Measurements from ENCODE around the gene NTRK1.

Gene NTRK1

DNA sequence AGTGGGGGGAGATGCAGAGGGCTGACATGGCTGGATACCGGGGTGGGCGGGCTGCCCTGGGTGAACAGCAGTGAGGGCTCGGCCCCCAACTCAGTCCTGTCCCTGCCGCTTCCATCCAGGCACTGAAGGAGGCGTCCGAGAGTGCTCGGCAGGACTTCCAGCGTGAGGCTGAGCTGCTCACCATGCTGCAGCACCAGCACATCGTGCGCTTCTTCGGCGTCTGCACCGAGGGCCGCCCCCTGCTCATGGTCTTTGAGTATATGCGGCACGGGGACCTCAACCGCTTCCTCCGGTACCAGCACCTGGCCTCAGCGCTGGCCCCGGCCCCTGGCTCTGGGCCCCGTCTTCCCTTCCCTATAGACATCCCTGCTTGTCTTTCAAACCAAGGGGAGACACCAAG is 15.6 kb downstream of the NTRK1 start:
- Mint-ChIP-seq H3K27me3 (peaks cover 81% of the 10 kb centered on the region), H3K36me3 (no peaks in the 10 kb centered on the region), H3K27ac (no peak overlapping the region), H3K9me3 (no peaks in the 10 kb centered on the region), H3K4me3 (no peak overlapping the region), H3K4me1 (no peaks in the 10 kb centered on the region)
- ATAC-seq: no peak

DNA sequence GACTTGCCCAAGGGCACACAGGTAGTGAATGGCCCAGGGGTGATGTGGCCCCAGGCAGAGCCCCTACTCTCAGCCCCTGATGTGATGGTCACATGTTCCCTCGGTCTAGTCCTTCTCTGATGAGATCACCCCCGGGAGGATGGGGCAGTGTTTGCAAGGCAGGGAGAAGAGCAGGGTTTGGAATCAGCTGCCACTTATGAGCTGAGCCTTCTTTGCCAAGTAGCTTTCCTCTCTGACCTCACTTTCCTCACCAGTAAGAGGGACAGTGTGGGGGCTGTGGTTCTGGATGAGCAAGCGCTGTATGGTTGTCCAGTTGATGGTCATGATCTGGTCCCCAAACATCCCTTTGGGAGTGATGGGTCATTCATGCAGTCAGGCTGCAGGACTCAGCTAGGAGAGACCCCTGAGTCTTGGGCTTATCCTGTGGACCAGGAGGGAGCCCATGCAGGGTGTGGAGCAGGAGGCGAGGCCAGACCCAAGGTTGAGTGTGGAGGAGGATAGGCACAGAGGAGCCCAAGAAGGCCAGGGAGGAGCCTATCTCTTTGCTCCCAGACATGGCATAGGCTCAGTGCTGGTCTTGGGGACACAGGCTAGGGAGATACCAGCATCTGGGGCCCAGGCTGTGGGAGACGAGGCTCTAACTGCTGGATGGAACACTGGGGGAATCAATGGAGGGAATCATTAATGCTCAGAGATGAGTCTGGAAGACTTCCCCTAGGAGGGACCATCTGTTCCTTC is 16.9 kb downstream of the NTRK1 start:
- Mint-ChIP-seq H3K4me1 (no peaks in the 10 kb centered on the region), H3K27me3 (peaks cover 85% of the 10 kb centered on the region), H3K27ac (no peak overlapping the region), H3K9me3 (no peaks in the 10 kb centered on the region), H3K36me3 (no peaks in the 10 kb centered on the region), H3K4me3 (no peak overlapping the region)
- peak; percentile 22 for ATAC-seq

DNA sequence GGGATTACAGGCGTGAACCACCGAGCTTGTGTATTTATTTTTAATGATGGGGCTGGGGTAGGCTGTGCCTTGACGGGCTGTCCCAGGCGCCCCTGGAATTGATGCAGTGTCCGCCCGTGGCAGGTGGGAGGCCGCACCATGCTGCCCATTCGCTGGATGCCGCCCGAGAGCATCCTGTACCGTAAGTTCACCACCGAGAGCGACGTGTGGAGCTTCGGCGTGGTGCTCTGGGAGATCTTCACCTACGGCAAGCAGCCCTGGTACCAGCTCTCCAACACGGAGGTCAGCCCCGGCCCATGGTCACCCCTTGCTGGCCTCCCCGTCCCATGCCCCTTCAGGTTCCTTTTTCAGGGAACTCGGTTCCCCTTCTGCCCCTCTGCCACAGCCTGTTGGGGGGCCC is 19.2 kb downstream of the NTRK1 start:
- Mint-ChIP-seq H3K27ac (no peak overlapping the region), H3K9me3 (no peaks in the 10 kb centered on the region), H3K4me3 (no peak overlapping the region), H3K27me3 (peaks cover 89% of the 10 kb centered on the region), H3K36me3 (no peaks in the 10 kb centered on the region), H3K4me1 (no peaks in the 10 kb centered on the region)
- ATAC-seq: no peak

DNA sequence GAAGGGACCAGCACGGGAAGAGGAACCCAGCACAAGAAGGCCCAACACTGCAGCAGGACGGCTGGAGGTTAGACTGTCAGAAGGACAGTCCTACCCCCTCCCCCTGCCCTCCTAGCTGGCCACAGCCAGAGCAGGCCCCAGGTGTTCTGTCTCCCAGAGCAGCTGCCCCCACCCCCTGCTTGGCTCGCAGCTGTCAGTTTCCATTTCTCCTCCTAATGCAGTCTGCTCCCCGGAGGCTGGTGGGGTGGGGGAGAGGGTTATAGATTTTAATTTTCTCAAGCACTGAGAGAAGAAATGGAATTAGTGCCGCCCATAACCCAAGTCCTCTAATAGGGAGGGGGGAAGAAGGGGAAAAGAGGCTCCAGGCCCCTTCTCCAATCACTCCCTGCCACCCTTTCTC is 19.8 kb downstream of the NTRK1 start:
- Mint-ChIP-seq H3K36me3 (no peaks in the 10 kb centered on the region), H3K27ac (no peak overlapping the region), H3K9me3 (no peaks in the 10 kb centered on the region), H3K4me3 (no peak overlapping the region), H3K27me3 (peaks cover 87% of the 10 kb centered on the region), H3K4me1 (no peaks in the 10 kb centered on the region)
- ATAC-seq: no peak

DNA sequence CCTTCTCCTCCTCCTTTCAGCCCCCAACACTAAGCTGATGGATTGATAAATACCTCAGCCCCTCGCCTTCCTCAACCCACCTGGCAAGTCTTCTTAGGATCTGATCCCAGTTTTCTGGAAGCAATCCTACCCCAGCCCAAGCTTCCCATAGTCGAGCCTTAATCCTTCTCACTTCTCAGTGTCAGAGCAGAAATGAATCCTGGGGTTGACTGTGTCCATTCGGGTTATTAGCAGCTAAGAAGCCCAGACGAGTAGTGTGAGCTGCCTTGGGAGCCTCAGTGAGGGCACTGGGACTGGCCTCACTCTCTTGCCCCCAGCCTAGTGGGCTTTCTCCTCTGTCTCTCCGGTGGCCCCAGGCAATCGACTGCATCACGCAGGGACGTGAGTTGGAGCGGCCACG is 20.4 kb downstream of the NTRK1 start:
- no peak for ATAC-seq
- Mint-ChIP-seq H3K4me1 (no peaks in the 10 kb centered on the region), H3K9me3 (no peaks in the 10 kb centered on the region), H3K4me3 (no peak overlapping the region), H3K27ac (no peak overlapping the region), H3K36me3 (no peaks in the 10 kb centered on the region), H3K27me3 (peaks cover 91% of the 10 kb centered on the region)

DNA sequence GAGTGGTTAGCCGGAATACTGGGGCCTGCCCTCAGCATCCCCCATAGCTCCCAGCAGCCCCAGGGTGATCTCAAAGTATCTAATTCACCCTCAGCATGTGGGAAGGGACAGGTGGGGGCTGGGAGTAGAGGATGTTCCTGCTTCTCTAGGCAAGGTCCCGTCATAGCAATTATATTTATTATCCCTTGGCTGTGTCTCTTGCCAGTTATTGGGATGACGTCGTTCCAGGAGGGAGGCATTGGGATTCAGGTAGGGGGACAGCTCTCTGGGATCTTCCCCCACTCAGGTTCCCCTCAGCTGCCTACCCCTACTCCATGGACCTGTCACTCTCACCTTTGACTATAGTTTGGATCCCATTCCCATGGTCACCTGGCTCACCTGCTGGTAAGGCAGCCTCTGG is 21.0 kb downstream of the NTRK1 start:
- Mint-ChIP-seq H3K27ac (no peak overlapping the region), H3K36me3 (no peaks in the 10 kb centered on the region), H3K4me1 (no peaks in the 10 kb centered on the region), H3K27me3 (peaks cover 91% of the 10 kb centered on the region), H3K9me3 (no peaks in the 10 kb centered on the region), H3K4me3 (no peak overlapping the region)
- ATAC-seq: no peak

DNA sequence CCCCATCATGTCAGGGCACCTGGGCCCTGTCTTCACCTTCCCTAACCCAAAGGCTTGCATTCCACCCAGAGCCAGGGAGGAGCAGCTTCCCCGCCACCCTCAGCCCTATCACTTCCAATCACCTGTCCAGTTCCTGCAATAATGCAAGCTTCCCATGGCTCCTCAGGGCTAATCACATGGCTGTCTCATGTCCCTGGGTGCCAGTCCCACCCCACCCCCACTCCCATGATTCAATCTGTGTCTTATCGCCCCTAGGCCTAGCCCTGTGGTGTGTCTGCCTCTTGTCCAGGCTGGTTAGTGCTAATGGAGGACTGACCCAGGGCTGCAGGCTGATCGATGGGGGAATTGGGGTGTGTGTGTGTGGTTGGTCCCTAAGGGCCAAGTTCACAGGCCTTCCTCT is 21.9 kb downstream of the NTRK1 start:
- H3K4me1 Mint-ChIP-seq: no peaks in the 10 kb centered on the region
- no peak for ATAC-seq
- H3K27me3 Mint-ChIP-seq: peaks cover 94% of the 10 kb centered on the region
- no peaks in the 10 kb centered on the region for H3K36me3 Mint-ChIP-seq
- H3K27ac Mint-ChIP-seq: no peak overlapping the region
- no peak overlapping the region for H3K4me3 Mint-ChIP-seq
- no peaks in the 10 kb centered on the region for H3K9me3 Mint-ChIP-seq

DNA sequence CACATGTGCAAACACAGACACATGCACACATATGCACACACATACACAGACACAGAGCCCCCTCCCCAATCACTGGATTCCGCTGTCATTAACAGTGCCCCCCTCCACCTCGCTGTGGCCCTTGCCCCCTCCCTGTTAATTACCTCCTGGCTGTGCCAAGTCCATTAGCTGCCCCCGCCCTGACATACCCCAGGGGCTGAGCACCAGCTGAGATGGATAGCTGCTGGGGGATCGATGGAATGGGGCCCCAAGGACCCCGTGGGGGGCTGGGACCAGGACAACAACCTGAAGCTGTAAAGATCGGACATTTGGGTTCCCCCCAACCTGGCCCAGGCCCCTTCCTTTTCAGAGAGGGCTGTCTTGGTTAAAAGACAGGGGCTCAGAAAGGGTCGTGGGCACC is 23.3 kb downstream of the NTRK1 start:
- ATAC-seq: no peak
- Mint-ChIP-seq H3K4me1 (no peaks in the 10 kb centered on the region), H3K27me3 (peaks cover 94% of the 10 kb centered on the region), H3K9me3 (no peaks in the 10 kb centered on the region), H3K36me3 (no peaks in the 10 kb centered on the region), H3K4me3 (no peak overlapping the region), H3K27ac (no peak overlapping the region)

DNA sequence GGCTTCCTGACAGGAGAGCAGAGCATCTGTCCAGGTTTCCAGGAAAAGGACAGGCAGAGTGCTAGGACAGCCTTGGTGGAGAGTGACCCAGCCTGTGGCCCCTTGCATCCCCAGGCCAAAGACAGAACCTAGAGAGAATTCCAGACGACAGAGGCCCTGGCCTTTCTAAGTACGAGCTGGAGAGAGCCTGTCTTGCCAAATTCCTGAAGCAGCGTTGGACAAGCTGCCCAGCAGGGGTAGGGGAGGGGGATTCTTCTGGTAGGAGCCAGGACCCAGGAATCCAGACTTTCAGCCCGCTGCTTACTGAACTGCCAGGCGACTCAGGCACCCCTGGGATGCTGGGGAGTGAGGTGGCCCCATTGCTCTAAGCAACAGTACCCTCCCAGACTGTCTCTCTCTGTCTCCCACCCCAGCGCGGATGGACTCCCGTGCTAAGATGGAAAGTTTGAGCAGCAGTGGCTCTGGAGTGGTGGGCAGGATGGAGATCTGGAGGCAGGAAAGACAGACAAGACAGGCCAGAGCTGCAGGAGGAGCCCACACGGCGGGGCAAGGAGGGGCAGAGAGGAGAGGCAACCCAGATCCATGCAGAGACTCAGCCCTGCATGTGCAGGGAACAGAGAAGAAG is 24.0 kb downstream of the NTRK1 start:
- Mint-ChIP-seq H3K36me3 (no peaks in the 10 kb centered on the region), H3K27me3 (peaks cover 95% of the 10 kb centered on the region), H3K9me3 (no peaks in the 10 kb centered on the region), H3K4me3 (no peak overlapping the region), H3K27ac (no peak overlapping the region), H3K4me1 (no peaks in the 10 kb centered on the region)
- ATAC-seq: no peak

DNA sequence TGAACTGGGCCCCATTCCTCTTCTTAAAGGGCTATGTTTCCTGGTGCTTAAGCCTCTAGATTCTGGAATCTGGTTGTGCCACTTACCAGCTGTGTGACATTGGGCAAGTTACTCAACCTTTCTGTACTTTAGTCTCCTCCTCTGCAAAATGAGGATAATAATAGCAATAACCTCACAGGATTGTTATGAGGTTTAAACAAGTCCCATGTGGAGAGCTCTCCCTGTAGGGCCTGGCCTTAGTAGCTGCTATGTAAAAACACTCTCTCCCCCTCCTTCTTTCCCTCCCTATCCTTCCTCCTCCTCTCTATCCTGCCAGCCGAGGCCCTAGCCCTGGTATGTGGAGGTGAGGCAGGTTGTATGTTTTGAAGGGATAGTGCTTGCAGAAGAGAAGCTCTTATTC is 24.6 kb downstream of the NTRK1 start:
- no peak for ATAC-seq
- Mint-ChIP-seq H3K4me1 (peaks cover 4% of the 10 kb centered on the region), H3K36me3 (no peaks in the 10 kb centered on the region), H3K9me3 (no peaks in the 10 kb centered on the region), H3K27me3 (peaks cover 95% of the 10 kb centered on the region), H3K4me3 (no peak overlapping the region), H3K27ac (no peak overlapping the region)

DNA sequence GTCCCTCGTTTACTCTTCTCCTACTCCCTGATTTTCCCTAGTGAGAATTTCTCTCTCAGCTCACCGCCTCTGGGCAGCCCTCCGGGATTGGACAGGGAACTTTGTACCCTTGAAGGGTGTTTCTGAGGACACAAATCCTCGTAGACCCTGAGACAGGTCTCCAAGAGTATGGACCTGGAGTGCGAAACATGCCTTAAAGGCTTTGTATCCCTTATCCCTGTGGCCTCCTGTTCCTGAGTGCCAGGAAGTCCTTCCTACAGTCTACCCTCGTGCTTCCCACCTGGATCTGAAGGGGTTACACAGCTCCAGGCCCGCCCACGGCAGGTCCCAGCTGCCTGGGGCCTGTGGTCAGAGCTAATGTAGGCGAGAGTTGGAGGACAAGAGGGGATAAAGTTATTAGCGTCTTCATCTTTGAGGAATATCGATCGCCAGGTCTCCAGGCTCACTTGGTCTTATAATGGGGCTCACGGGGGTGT is 25.3 kb downstream of the NTRK1 start:
- no peak overlapping the region for H3K4me3 Mint-ChIP-seq
- peaks cover 95% of the 10 kb centered on the region for H3K27me3 Mint-ChIP-seq
- ATAC-seq: no peak
- H3K36me3 Mint-ChIP-seq: no peaks in the 10 kb centered on the region
- no peak overlapping the region for H3K27ac Mint-ChIP-seq
- no peaks in the 10 kb centered on the region for H3K9me3 Mint-ChIP-seq
- peaks cover 6% of the 10 kb centered on the region for H3K4me1 Mint-ChIP-seq

DNA sequence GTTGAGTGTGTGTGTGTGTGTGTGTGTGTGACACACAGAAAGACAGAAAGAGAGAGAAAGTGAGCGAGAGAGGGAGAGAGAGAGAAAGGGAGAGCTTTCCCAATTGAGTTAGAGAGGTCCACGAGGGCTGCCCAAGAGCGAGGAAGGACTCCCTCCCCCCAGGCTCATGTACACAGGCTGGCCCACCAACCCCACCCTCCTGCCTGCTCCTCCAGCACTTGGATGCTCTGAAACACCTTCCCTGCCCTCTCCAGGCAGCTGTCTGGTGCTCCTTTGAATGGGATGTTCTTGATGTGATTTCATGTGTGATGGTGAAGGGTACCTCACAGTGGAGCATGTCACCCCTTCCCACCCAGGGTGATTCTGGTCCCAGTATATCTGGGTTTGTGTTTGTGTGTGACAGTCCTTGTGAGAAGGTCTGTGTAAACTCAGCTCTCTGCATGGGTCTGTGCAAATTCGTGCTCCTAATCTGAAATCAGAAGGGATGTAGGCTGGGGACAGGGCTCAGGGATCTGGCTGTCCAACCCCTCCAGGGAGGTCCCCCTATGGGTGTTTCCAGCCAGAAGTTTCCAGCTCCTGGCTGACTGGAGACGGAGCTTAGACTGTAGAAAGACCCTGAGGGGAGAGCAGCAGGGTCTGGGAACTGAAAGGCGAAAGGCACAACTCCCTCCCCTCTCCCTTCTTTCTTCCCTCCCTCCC is 26.1 kb downstream of the NTRK1 start:
- Mint-ChIP-seq H3K27ac (no peak overlapping the region), H3K27me3 (peaks cover 95% of the 10 kb centered on the region)
- ATAC-seq: peak; percentile 13

DNA sequence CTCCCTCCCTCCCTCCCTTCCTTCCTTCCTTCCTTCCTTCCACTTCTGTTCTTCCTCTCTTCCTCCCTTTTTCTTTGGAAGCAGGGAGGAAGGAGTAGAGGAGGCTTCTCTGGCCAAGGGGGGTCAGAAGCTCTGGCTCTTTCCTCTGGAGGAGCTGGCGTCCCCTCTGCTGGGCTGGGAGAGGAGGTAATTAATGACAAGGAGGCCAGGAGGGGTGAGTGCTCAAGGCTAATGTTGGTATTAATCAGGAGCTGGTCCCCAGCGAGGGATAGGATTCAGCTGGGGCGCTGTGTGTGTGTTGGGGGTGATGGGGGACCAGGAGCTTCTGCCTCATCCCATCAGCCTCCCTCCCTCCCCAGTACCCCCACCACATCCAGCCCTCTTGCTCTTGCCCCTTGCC is 26.7 kb downstream of the NTRK1 start:
- Mint-ChIP-seq H3K27me3 (peaks cover 95% of the 10 kb centered on the region), H3K9me3 (no peaks in the 10 kb centered on the region), H3K36me3 (no peaks in the 10 kb centered on the region), H3K27ac (no peak overlapping the region), H3K4me1 (peaks cover 6% of the 10 kb centered on the region), H3K4me3 (no peak overlapping the region)
- ATAC-seq: no peak

More for the DNA sequence above, 26.1 kb downstream of the NTRK1 start:
- Mint-ChIP-seq H3K4me1 (peaks cover 6% of the 10 kb centered on the region), H3K4me3 (no peak overlapping the region), H3K36me3 (no peaks in the 10 kb centered on the region), H3K9me3 (no peaks in the 10 kb centered on the region)

DNA sequence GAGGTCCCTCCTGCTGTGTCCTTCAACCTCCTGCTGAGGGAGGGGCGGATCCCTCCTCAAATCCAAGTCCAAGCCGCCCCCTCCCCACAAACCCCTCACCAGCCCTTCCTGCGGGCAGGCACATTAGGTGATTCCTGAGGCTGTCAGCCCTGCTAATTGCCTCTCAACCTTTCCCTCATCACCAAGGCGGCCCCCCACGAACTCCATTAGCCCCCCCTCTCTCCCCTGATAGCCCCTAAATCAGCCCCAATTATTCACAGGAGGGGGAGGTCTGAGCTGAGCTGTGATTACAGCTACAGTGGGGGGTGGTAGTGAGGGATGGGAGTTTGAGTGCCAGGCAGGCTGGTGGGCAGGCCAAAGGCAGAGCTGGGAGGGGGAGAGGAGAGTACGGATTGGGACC is 27.1 kb downstream of the NTRK1 start:
- H3K9me3 Mint-ChIP-seq: no peaks in the 10 kb centered on the region
- H3K4me3 Mint-ChIP-seq: no peak overlapping the region
- peaks cover 95% of the 10 kb centered on the region for H3K27me3 Mint-ChIP-seq
- H3K36me3 Mint-ChIP-seq: no peaks in the 10 kb centered on the region
- H3K27ac Mint-ChIP-seq: no peak overlapping the region
- peaks cover 6% of the 10 kb centered on the region for H3K4me1 Mint-ChIP-seq
- no peak for ATAC-seq

DNA sequence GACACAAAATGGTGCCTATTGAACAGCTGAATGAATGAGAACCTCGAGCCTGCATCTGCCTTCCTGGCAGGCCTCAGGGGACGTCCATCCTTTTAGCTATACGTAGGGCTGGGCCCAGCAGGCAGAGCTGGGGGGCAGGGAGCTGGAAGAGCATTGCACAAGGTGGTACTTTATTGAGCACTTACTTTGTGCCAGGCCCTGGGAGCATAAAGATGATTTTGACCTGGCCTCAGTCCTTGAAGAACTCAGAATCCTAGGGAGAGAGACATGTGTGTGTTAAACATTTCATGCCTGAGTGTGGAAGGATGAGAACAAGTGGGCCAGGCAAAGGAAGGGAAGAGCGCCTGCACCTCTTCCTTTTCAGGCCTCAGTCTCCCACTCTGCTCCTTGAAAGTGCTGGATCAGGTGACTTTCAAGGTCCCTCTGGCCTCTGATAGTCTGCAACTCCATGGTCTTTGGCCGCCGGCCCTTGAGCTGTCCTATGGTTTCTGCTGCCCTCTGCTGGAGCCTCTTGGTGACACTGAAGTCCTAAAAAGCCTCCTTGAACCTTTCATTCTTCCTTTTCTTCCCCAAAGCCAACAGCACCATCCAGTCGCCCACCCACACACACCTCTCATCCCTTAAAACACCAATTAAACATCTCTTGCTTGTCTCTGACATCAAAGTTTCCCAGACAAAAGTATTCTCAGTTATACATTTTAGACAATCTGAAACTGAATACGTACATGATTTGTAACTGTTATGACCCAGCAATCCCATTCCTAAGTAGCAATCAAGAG is 29.3 kb downstream of the NTRK1 start:
- no peaks in the 10 kb centered on the region for H3K36me3 Mint-ChIP-seq
- no peak overlapping the region for H3K27ac Mint-ChIP-seq
- H3K9me3 Mint-ChIP-seq: no peaks in the 10 kb centered on the region
- H3K27me3 Mint-ChIP-seq: peaks cover 95% of the 10 kb centered on the region
- ATAC-seq: no peak
- peaks cover 6% of the 10 kb centered on the region for H3K4me1 Mint-ChIP-seq
- no peak overlapping the region for H3K4me3 Mint-ChIP-seq

Data from stimulated activated memory B cell treated with anti-CD40 and anti-IgM and Interleukin-4, amounts not matched to agents 10 μg/mL and 1 μg/mL and 100 μg/mL, for 72 hours (primary cell).